PC-3 (cell line): ENCODE measurements around the gene NSDHL.

ENCODE experiments used
- CTCF ChIP-seq: fragments of 300-600 bp; sonication (generic); conservative IDR thresholded peaks from 2 replicates; pipeline ENCODE4 v1.5.1; 2017; ENCODE audit warnings: antibody characterized with exemption, low read depth, mild to moderate bottlenecking, low read length
- EZH2 ChIP-seq: fragments of 300-600 bp; sonication (generic); IDR thresholded peaks from one replicate; pipeline ENCODE4 v1.6.1; 2017; ENCODE audit warnings: antibody characterized with exemption, mild to moderate bottlenecking, low read length; ENCODE audit not compliant: unreplicated experiment
- EZH2phosphoT487 ChIP-seq: fragments of 300-600 bp; sonication (generic); IDR thresholded peaks from 2 replicates; pipeline ENCODE4 v1.6.1; 2018; ENCODE audit warnings: mild to moderate bottlenecking, antibody characterized with exemption, low read length, borderline replicate concordance

GRCh38 chrX:152861116-152861515 is 30.3 kb downstream of the NSDHL start:
- TF ChIP-seq CTCF (no peak), EZH2phosphoT487 (no peak), EZH2 (no peak)
